ENCODE results near the gene SP3. TPM values are rescaled to one million over a fixed set of nuclear protein-coding genes. Genes with fewer than 3 reads are reported as not detected.

The SP3 gene
- total and polyA plus RNA-seq, 4 donors, result 14.5 to 183 (median 55.2) TPM

DNA sequence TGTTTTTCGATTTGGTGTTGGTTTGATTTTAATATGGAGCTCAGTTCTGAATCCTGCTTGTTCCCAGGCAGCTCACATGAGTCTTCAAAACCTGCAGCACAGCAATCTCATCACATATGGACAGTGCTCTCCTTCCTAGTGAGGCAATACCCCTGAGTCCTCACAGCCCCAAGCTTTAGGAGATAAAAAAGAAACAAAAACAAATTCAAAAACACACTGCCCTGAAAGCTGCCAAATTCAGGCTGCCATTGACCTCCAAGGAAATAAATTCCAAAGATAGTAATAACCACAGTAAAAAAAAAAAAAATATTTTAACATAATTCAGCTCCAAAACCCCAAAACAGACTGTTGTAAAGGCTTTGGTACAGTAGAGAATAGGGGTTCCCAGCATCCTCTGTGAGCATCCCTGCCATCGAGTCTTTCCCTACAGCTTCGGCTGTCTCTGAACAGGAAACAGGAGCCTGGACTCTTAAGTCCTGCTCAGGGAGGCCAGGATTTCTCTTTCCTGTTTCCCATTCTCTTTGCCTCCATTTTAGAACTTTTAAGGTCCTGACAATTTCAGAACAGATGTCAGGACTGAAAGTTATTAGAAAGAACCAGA, 14.7 kb upstream of the SP3 start:
- H3K36me3 ChIP-seq (ENCODE audit: control insufficient read depth in 4 of 4, insufficient read depth in 4 of 4, low read length in 4 of 4), result no peaks in the 10 kb centered on the region
- DNase-seq (peak in 1 of 3 donors; percentile 45), ATAC-seq (ENCODE audit: insufficient read depth, low FRiP score) (no peak)
- peaks cover 2 to 31% (median 11%) of the 10 kb centered on the region in 5 donors for H3K4me1 ChIP-seq (ENCODE audit: control insufficient read depth in 5 of 5, insufficient read depth in 5 of 5, low read length in 5 of 5)
- no peak overlapping the region for H3K4me3 ChIP-seq
- WGBS, 2 donors, result 73 to 81% methylated on average over 3 of the region's 3 CpGs
- no peak for TF ChIP-seq CTCF (IDR thresholded peaks at IDR 0.05; ENCODE audit: control extremely low read depth, extremely low read depth)
- no peaks in the 10 kb centered on the region for H3K27me3 ChIP-seq (ENCODE audit: control insufficient read depth in 3 of 3, insufficient read depth in 3 of 3, low read length in 2 of 3)
- peak overlapping the region in 1 of 2 donors; percentile 49 for H3K27ac ChIP-seq (ENCODE audit: low read depth in 1 of 2, low read length in 1 of 2)
- H3K9ac ChIP-seq (ENCODE audit: insufficient read depth in 1 of 2, low read length in 2 of 2), result no peak overlapping the region
- no peaks in the 10 kb centered on the region for H3K9me3 ChIP-seq (ENCODE audit: control insufficient read depth in 4 of 4, insufficient read depth in 3 of 4, low read length in 3 of 4)

DNA sequence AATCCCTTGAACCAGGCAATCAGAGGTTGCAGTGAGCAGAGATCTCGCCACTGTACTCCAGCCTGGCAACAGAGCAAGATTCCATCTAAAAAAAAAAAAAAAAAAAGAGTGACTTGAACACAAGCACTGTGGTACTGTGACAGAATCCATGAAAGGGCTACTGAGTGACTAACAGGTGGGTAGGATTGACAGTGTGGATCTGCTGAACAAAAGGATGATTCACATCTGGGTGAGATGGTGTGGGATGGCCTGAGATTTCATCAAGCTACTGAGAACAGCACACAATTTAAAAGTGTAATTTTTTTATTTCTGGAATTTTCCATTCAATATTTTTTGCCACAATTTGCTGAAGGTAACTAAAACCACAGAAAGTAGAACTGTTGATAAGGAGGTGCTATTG, 13.3 kb upstream of the SP3 start:
- TF ChIP-seq CTCF (IDR thresholded peaks at IDR 0.05; ENCODE audit: control extremely low read depth, extremely low read depth), result no peak
- ATAC-seq (ENCODE audit: insufficient read depth, low FRiP score), result no peak
- WGBS, 2 donors, result 98 to 100% methylated on average over 1 of the region's 1 CpG

DNA sequence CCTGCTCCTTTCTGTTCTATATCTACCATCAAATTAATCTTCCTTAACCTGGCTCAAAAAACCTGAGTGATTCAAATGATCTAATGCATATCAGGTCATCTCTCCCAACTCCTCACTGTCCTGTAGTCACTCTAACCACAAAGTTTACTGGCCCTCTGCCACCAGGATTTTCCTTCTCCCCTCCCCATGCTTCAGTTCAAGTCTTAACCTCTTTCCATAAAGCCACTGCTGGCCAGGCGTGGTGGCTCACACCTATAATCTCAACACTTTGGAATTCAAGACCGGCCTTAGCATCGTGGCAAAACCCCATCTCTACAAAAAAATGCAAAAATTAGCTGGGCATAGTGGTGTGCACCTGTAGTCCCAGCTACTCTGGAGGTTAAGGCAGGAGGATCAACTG, 7.5 kb upstream of the SP3 start:
- Histone ChIP-seq H3K4me3 (no peak overlapping the region), H3K9me3 (ENCODE audit: control insufficient read depth in 4 of 4, insufficient read depth in 3 of 4, low read length in 3 of 4) (no peaks in the 10 kb centered on the region), H3K4me1 (ENCODE audit: control insufficient read depth in 5 of 5, insufficient read depth in 5 of 5, low read length in 5 of 5) (peaks cover 0 to 6% (median 0%) of the 10 kb centered on the region in 5 donors), H3K27me3 (ENCODE audit: control insufficient read depth in 3 of 3, insufficient read depth in 3 of 3, low read length in 2 of 3) (no peaks in the 10 kb centered on the region), H3K27ac (ENCODE audit: low read depth in 1 of 2, low read length in 1 of 2) (no peak overlapping the region), H3K9ac (ENCODE audit: insufficient read depth in 1 of 2, low read length in 2 of 2) (no peak overlapping the region), H3K36me3 (ENCODE audit: control insufficient read depth in 4 of 4, insufficient read depth in 4 of 4, low read length in 4 of 4) (no peaks in the 10 kb centered on the region)
- 75 to 91% methylated on average over 3 of the region's 3 CpGs for WGBS, 2 donors
- no peak for TF ChIP-seq CTCF (IDR thresholded peaks at IDR 0.05; ENCODE audit: control extremely low read depth, extremely low read depth)
- ATAC-seq (ENCODE audit: insufficient read depth, low FRiP score), result no peak
- DNase-seq, result no peak

More for the DNA sequence above, 13.3 kb upstream of the SP3 start:
- Histone ChIP-seq H3K27ac (ENCODE audit: low read depth in 1 of 2, low read length in 1 of 2) (no peak overlapping the region), H3K9ac (ENCODE audit: insufficient read depth in 1 of 2, low read length in 2 of 2) (no peak overlapping the region), H3K36me3 (ENCODE audit: control insufficient read depth in 4 of 4, insufficient read depth in 4 of 4, low read length in 4 of 4) (no peaks in the 10 kb centered on the region), H3K4me3 (no peak overlapping the region), H3K4me1 (ENCODE audit: control insufficient read depth in 5 of 5, insufficient read depth in 5 of 5, low read length in 5 of 5) (peaks cover 0 to 22% (median 11%) of the 10 kb centered on the region in 5 donors), H3K9me3 (ENCODE audit: control insufficient read depth in 4 of 4, insufficient read depth in 3 of 4, low read length in 3 of 4) (no peaks in the 10 kb centered on the region), H3K27me3 (ENCODE audit: control insufficient read depth in 3 of 3, insufficient read depth in 3 of 3, low read length in 2 of 3) (no peaks in the 10 kb centered on the region)
- DNase-seq, result no peak

DNA sequence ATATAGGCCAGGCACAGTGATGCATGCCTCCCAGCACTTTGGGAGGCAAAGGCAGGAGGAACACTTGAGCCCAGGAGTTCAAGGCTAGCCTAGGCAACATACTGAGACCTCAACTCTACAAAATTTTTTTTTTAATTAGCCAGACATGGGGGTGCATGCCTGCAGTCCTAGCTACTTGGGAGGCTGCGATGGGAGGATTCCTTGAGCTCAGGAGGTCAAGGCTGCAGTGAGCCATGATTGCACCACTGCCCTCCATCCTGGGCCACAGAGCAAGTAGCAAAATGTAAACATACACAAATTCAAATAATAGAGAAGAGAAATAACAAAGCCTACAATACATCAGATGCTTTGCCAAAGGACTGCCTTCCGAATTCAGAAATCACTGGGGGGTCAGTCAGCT, 7.0 kb upstream of the SP3 start:
- no peak for ATAC-seq (ENCODE audit: insufficient read depth, low FRiP score)
- 82 to 91% methylated on average over 2 of the region's 2 CpGs for WGBS, 2 donors
- TF ChIP-seq CTCF (IDR thresholded peaks at IDR 0.05; ENCODE audit: control extremely low read depth, extremely low read depth), result no peak
- Histone ChIP-seq H3K9ac (ENCODE audit: insufficient read depth in 1 of 2, low read length in 2 of 2) (no peak overlapping the region), H3K27ac (ENCODE audit: low read depth in 1 of 2, low read length in 1 of 2) (no peak overlapping the region), H3K27me3 (ENCODE audit: control insufficient read depth in 3 of 3, insufficient read depth in 3 of 3, low read length in 2 of 3) (no peaks in the 10 kb centered on the region), H3K4me1 (ENCODE audit: control insufficient read depth in 5 of 5, insufficient read depth in 5 of 5, low read length in 5 of 5) (peaks cover 0 to 6% (median 0%) of the 10 kb centered on the region in 5 donors), H3K9me3 (ENCODE audit: control insufficient read depth in 4 of 4, insufficient read depth in 3 of 4, low read length in 3 of 4) (no peaks in the 10 kb centered on the region), H3K36me3 (ENCODE audit: control insufficient read depth in 4 of 4, insufficient read depth in 4 of 4, low read length in 4 of 4) (no peaks in the 10 kb centered on the region), H3K4me3 (no peak overlapping the region)
- DNase-seq, result no peak
